GM06990 (cell line): ENCODE data around the gene C6orf47.
A peak's percentile ranks its signal among the peaks of the same experiment; 100 is the strongest.

Experiments used
- DNase-seq: peaks from one replicate; pipeline ENCODE4 v3.0.0-alpha.2; 2011; ENCODE audit not compliant: insufficient read length; ENCODE audit errors: extremely low read depth
- H3K27me3 ChIP-seq: replicated peaks from 2 replicates; pipeline ENCODE4 v1.6.0; 2011; ENCODE audit warnings: low read length; ENCODE audit not compliant: control insufficient read depth, insufficient read depth
- H3K36me3 ChIP-seq: 2 replicates; pipeline ENCODE4 v1.5.1; 2011; ENCODE audit warnings: low read length; ENCODE audit not compliant: control insufficient read depth, insufficient read depth
- H3K4me3 ChIP-seq: replicated peaks from 2 replicates; pipeline ENCODE4 v1.5.1; 2011; ENCODE audit warnings: low read depth, mild to moderate bottlenecking, control low read depth, low read length
- TF ChIP-seq, protein P1 (sequence below): IDR thresholded peaks from 2 replicates; pipeline ENCODE4 v1.5.1; 2011; ENCODE audit warnings: low read length, control low read depth, mild to moderate bottlenecking, inconsistent platforms; ENCODE audit not compliant: insufficient read depth, poor library complexity, severe bottlenecking

C6orf47 gene

DNA sequence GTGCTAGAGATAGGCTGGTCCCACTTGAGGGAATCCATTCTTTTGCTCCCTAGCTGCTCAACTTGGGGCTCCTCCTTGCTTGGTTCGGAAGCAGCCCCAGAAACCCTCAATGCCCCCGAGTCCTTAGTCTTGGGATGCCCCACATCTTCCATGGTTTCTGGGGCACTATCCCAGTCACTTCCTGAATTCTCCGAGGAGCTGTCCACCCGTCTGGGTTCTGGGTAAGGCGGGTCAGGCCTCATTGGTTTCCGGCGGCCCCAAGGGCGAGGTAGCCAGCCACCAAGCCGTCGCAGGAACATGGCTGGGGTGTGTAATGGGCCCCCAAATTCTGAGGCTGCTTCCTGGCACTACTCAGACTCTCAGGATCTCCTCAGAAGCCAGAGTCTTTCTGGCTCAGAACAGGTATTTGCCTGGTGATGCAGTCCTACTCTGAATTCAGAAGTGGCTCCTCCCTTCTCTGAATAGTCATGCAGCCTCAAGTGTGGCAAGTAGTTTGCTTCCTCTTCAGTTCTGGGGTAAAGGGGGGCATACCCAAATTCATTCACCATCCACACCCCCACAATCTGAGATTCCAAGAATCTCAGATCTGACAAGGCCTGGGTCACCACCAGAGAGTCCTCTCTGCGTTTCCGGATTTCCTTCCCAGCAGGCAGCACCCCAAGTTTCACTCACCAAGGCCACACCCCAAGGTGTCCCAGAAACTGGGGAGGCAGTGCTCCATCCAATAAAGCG is 763 bp downstream of the C6orf47 start:
- peaks cover 11% of the 10 kb centered on the region for H3K36me3 ChIP-seq
- H3K27me3 ChIP-seq, result no peaks in the 10 kb centered on the region
- no peak for DNase-seq
- peak overlapping the region; percentile 92 for H3K4me3 ChIP-seq
- TF ChIP-seq, protein P1, sequence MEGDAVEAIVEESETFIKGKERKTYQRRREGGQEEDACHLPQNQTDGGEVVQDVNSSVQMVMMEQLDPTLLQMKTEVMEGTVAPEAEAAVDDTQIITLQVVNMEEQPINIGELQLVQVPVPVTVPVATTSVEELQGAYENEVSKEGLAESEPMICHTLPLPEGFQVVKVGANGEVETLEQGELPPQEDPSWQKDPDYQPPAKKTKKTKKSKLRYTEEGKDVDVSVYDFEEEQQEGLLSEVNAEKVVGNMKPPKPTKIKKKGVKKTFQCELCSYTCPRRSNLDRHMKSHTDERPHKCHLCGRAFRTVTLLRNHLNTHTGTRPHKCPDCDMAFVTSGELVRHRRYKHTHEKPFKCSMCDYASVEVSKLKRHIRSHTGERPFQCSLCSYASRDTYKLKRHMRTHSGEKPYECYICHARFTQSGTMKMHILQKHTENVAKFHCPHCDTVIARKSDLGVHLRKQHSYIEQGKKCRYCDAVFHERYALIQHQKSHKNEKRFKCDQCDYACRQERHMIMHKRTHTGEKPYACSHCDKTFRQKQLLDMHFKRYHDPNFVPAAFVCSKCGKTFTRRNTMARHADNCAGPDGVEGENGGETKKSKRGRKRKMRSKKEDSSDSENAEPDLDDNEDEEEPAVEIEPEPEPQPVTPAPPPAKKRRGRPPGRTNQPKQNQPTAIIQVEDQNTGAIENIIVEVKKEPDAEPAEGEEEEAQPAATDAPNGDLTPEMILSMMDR, result no peak

DNA sequence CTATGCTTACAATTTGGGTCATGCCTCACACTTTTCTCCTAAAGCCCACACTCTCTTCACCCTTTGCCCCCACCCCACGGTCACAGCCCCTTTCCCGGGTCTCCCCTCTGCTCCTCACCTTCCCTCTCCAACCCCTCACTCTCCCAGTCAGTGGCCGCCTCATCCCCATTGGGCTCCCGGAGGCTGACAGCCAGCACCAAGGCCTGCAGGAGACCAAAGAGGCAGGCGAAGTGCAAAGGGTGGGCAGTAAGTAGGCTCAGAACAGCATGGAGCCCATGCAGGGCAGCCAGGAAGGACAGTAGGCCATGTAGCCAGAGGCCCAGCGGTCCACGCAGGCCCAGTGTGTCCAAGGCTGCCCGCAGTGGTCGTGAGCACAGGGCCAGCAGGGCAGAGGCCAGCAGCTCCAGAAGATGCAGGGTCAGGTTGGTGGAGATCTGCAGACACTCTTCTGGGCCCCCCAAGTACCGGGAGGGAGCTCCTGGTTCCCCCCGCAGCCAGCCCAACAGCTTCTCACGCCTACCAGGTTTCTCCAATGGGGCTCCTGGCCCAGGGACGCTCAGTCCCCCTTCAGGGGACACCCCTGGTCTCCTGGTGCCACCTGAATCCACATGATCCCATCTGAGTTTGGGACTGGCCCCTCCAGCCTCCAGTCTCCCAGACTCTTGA is 1.5 kb downstream of the C6orf47 start:
- H3K4me3 ChIP-seq, result peak overlapping the region; percentile 92

DNA sequence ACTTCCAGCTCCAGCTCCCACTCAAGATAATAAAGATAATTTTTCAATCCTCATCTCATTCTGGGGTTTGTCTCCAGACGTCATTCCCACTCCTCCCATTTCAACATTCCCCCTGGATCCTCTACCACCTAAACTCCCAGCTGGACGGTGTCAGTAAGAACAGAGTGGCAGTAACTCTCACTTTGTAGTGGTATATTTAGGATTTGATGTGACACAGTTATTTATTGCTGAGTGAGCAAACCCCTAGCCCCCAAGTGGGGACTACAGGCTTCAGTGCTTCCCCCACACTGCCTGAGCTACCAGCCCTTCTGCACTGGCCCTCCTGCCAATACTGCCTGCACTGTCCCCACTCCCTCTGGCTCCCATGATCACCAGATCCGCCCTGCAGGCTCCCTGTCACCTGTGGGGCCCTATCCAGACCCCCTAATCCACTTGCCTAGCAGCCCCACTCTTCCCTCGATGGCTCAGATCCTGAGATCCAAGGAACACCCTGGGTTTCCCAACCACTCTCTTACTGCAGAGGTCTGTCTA is 2.4 kb downstream of the C6orf47 start:
- Histone ChIP-seq H3K27me3 (no peaks in the 10 kb centered on the region), H3K4me3 (peak overlapping the region; percentile 11), H3K36me3 (peaks cover 11% of the 10 kb centered on the region)
- no peak for DNase-seq
- TF ChIP-seq, protein P1, result no peak

More for the DNA sequence above, 1.5 kb downstream of the C6orf47 start:
- no peaks in the 10 kb centered on the region for H3K27me3 ChIP-seq
- TF ChIP-seq, protein P1, result no peak
- no peak for DNase-seq
- peaks cover 11% of the 10 kb centered on the region for H3K36me3 ChIP-seq

DNA sequence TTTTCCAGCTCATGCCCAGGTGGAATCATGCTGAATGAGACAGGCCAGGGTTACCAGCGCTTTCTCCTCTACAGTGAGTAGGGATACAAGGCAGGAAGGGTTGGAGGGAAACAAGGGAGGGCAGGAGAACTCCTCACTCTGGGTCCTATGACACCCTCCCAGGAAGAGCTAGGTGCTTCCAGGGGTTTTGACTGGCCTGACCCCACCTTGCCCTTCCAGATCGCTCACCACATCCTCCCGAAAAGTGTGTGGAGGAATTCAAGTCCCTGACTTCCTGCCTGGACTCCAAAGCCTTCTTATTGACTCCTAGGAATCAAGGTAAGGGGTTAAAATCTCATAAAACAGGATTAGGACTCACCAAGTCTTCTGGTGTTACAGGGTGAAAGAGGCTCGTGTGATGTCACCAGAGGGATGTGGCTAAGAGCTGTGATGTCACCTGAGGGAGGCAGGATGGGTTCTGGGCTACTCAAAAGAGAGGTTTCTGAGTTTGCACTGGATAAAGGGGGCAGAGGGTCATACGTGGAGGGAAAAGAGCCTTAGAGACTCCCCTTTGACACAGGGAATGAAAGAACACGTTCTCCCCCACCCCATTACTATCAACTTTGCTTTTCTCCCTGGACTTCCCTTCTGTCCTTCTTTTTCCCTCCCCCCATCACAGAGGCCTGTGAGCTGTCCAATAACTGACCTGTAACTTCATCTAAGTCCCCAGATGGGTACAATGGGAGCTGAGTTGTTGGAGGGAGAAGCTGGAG is 3.0 kb downstream of the C6orf47 start:
- TF ChIP-seq, protein P1, result no peak
- H3K36me3 ChIP-seq, result peaks cover 11% of the 10 kb centered on the region
- H3K27me3 ChIP-seq, result no peaks in the 10 kb centered on the region
- DNase-seq, result no peak
- H3K4me3 ChIP-seq, result no peak overlapping the region

DNA sequence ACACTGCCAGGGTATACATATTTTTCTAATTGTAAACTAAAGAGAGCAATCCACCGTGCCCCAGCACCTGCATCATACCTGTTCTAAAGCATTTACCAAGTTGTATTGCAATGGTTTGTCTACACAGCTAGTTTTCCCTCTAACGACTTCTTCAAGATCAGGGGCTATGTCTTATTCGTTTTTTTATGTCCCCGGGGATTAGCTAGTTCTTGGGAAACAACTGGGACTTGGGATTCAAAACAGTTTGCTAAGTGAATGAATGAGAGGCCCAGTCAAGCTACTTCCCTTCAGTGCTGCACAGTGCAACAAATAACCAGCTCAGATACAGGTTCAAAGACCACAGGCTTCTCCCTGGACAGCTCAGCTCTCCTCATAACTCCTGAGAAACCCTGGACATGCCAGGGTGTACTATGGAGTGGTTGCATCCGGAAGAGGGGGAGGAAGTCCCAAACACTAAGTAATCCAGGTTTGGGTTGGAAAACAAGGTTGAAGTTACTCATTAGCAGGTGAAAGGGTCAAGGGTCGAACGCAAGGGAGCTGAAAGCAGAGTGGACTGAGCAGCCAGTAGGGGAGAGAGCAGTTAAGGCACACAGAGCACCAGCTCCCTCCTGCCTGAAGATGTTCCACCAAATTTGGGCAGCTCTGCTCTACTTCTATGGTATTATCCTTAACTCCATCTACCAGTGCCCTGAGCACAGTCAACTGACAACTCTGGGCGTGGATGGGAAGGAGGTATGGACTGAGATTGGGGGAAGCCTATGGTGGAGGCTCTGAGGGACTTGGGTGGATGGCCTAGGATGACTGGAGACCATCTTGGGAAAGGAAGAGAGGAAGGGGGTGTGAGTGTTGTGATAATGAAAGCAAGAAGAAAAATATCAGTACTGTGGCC is 5.0 kb downstream of the C6orf47 start, which contains the start of gene APOM:
APOM (plus strand) TSS at position 546 of the 889 bp plus-strand sequence; CDS start at position 619, 73 bp downstream.
- no peak for DNase-seq
- no peaks in the 10 kb centered on the region for H3K27me3 ChIP-seq
- peaks cover 7% of the 10 kb centered on the region for H3K36me3 ChIP-seq
- TF ChIP-seq, protein P1, result no peak
- no peak within 1 kb of the TSS for H3K4me3 ChIP-seq
